Body of pancreas (tissue), 4 donors: ENCODE data around the gene CTXN1.

Experiments
- POLR2A ChIP-seq, 3 donors: fragments of 450-650 bp; IDR thresholded peaks; one replicate each; pipeline ENCODE4 v1.6.1; 2016; ENCODE audit warnings: antibody characterized with exemption in 3 of 3, mild to moderate bottlenecking in 2 of 3
- TF ChIP-seq, protein P1 (sequence below), 7 experiments: fragments of 450-650 bp in 4 of 7; fragments of 200-600 bp in 3 of 7; sonication (generic) in 3 of 7; IDR thresholded peaks; one replicate each; pipeline ENCODE4 v1.5.1; 2016 to 2019; ENCODE audit warnings: antibody characterized with exemption in 7 of 7

DNA sequence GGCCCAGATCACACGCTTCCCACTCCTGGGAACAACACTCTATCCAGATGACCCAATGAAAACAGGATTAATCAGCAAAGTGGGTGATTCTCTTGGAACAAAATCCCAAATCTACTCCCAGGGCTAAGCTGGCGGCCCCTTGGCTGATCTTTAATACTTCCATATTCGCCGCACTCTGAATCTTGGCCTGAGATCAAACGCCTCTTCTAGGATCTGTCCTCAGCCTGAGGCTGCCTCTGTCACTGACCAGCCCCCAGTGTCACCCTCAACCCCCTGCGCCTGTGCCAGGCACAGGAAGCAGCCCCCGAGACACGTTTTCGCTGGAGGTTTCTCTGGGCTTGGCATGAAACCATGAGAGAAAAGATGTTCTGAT lies 2.4 kb upstream of the CTXN1 start:
- TF ChIP-seq, protein P1, sequence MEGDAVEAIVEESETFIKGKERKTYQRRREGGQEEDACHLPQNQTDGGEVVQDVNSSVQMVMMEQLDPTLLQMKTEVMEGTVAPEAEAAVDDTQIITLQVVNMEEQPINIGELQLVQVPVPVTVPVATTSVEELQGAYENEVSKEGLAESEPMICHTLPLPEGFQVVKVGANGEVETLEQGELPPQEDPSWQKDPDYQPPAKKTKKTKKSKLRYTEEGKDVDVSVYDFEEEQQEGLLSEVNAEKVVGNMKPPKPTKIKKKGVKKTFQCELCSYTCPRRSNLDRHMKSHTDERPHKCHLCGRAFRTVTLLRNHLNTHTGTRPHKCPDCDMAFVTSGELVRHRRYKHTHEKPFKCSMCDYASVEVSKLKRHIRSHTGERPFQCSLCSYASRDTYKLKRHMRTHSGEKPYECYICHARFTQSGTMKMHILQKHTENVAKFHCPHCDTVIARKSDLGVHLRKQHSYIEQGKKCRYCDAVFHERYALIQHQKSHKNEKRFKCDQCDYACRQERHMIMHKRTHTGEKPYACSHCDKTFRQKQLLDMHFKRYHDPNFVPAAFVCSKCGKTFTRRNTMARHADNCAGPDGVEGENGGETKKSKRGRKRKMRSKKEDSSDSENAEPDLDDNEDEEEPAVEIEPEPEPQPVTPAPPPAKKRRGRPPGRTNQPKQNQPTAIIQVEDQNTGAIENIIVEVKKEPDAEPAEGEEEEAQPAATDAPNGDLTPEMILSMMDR (IDR thresholded peaks at IDR 0.05), result no peak
- TF ChIP-seq POLR2A (IDR thresholded peaks at IDR 0.05), result no peak
